Neural cell (in vitro differentiated cells): ENCODE measurements around the gene SLC5A8. TPM values are rescaled to one million over a fixed set of nuclear protein-coding genes. Genes with fewer than 3 reads are reported as not detected.

Experiments
- H2AFZ ChIP-seq: fragments of 200-600, 300-800 bp; sonication (generic), shearing (Covaris generic); 2 replicates; pipeline ENCODE4 v1.6.0; 2014; ENCODE audit warnings: low read depth, mild to moderate bottlenecking, antibody characterized with exemption, low read length, moderate library complexity
- H3F3A ChIP-seq: fragments of 200-600 bp; shearing (Covaris generic); 2 replicates; pipeline ENCODE4 v1.6.1; 2016; ENCODE audit warnings: mild to moderate bottlenecking, moderate library complexity, mixed read lengths, antibody characterized with exemption, low read length; ENCODE audit not compliant: insufficient read depth, poor library complexity, severe bottlenecking
- H3K27ac ChIP-seq: fragments of 200-600, 300-800 bp; sonication (generic), shearing (Covaris generic); 2 replicates; pipeline ENCODE4 v1.5.1; 2014; ENCODE audit warnings: mild to moderate bottlenecking, low read length, moderate library complexity
- H3K27me3 ChIP-seq: fragments of 300-800, 200-600 bp; sonication (generic), shearing (Covaris generic); 2 replicates; pipeline ENCODE4 v1.6.0; 2014; ENCODE audit warnings: mild to moderate bottlenecking, low read depth, low read length, moderate library complexity; ENCODE audit not compliant: insufficient read depth
- H3K36me3 ChIP-seq: fragments of 300-800, 200-600 bp; sonication (generic), shearing (Covaris generic); 2 replicates; pipeline ENCODE4 v1.5.1; 2014; ENCODE audit warnings: mild to moderate bottlenecking, antibody characterized with exemption, low read length, moderate library complexity; ENCODE audit not compliant: insufficient read depth
- H3K4me2 ChIP-seq: fragments of 300-800, 200-600 bp; sonication (generic), shearing (Covaris generic); 2 replicates; pipeline ENCODE4 v1.6.0; 2014; ENCODE audit warnings: mild to moderate bottlenecking, low read length
- H3K4me3 ChIP-seq: fragments of 300-800, 200-600 bp; sonication (generic), shearing (Covaris generic); 2 replicates; pipeline ENCODE4 v1.5.1; 2014; ENCODE audit warnings: mild to moderate bottlenecking, low read length, moderate library complexity
- H3K79me2 ChIP-seq: fragments of 200-600 bp; shearing (Covaris generic); replicated peaks from 2 replicates; pipeline ENCODE4 v1.6.0; 2014; ENCODE audit warnings: mild to moderate bottlenecking, low read length, moderate library complexity; ENCODE audit not compliant: insufficient read depth
- H3K9ac ChIP-seq: fragments of 300-800, 200-600 bp; sonication (generic), shearing (Covaris generic); 2 replicates; pipeline ENCODE4 v1.6.1; 2016; ENCODE audit warnings: mild to moderate bottlenecking, low read length, mixed read lengths
- H3K9me2 ChIP-seq: fragments of 200-600 bp; shearing (Covaris generic); 2 replicates; pipeline ENCODE4 v1.6.1; 2016; ENCODE audit warnings: mild to moderate bottlenecking, low read length, mixed read lengths; ENCODE audit not compliant: insufficient read depth
- H3K9me3 ChIP-seq: fragments of 200-600, 300-800 bp; sonication (generic), shearing (Covaris generic); 2 replicates; pipeline ENCODE4 v1.6.1; 2016; ENCODE audit warnings: mild to moderate bottlenecking, mixed run types, low read length, moderate library complexity, mixed read lengths
- H4K20me1 ChIP-seq: fragments of 200-600 bp; shearing (Covaris generic); 2 replicates; pipeline ENCODE4 v1.6.1; 2016; ENCODE audit warnings: mild to moderate bottlenecking, mixed run types; ENCODE audit not compliant: insufficient read depth
- EP300 ChIP-seq: fragments of 450-650 bp; conservative IDR thresholded peaks from 2 replicates; pipeline ENCODE4 v1.6.1; 2014; ENCODE audit warnings: antibody characterized with exemption, mild to moderate bottlenecking, moderate library complexity; ENCODE audit not compliant: poor library complexity, severe bottlenecking
- EZH2 ChIP-seq: fragments of 200-600, 300-800 bp; shearing (Covaris generic), sonication (generic); IDR thresholded peaks from 2 replicates; pipeline ENCODE4 v1.6.1; 2014; ENCODE audit warnings: antibody characterized with exemption, low read length, borderline replicate concordance, mild to moderate bottlenecking; ENCODE audit not compliant: insufficient read depth, poor library complexity, severe bottlenecking
- MXI1 ChIP-seq: fragments of 450-650 bp; conservative IDR thresholded peaks from 2 replicates; pipeline ENCODE4 v1.6.1; 2014; ENCODE audit warnings: antibody characterized with exemption, mild to moderate bottlenecking; ENCODE audit not compliant: poor library complexity, severe bottlenecking
- POLR2AphosphoS5 ChIP-seq: IDR thresholded peaks from 2 replicates; pipeline ENCODE4 v1.6.1; 2012
- RAD21 ChIP-seq: fragments of 450-650 bp; conservative IDR thresholded peaks from 2 replicates; pipeline ENCODE4 v1.6.1; 2014; ENCODE audit warnings: antibody characterized with exemption, mild to moderate bottlenecking, moderate library complexity
- SMC3 ChIP-seq: fragments of 450-650 bp; conservative IDR thresholded peaks from 2 replicates; pipeline ENCODE4 v1.6.1; 2014; ENCODE audit warnings: antibody characterized with exemption, mild to moderate bottlenecking, moderate library complexity; ENCODE audit not compliant: poor library complexity
- TAF1 ChIP-seq: IDR thresholded peaks from 2 replicates; pipeline ENCODE4 v1.6.1; 2012; ENCODE audit warnings: low read depth
- polyA plus RNA-seq: library from polyadenylated mRNA; depleted of rRNA; stranded (reverse); fragments of >200 nt; gene quantifications from 2 replicates; pipeline ENCODE4 v1.2.3, GENCODE V29; 2014
- TF ChIP-seq, protein P1 (sequence below): fragments of 450-650 bp; IDR thresholded peaks from 2 replicates; pipeline ENCODE4 v1.5.1; 2014; ENCODE audit warnings: antibody characterized with exemption, mild to moderate bottlenecking, moderate library complexity; ENCODE audit not compliant: poor library complexity, severe bottlenecking
- TF ChIP-seq, protein P2 (sequence below): IDR thresholded peaks from 2 replicates; pipeline ENCODE4 v1.6.1; 2012; ENCODE audit warnings: borderline replicate concordance

The SLC5A8 gene
- polyA plus RNA-seq, 1 donor from 2014 or later = 0.12 TPM

DNA sequence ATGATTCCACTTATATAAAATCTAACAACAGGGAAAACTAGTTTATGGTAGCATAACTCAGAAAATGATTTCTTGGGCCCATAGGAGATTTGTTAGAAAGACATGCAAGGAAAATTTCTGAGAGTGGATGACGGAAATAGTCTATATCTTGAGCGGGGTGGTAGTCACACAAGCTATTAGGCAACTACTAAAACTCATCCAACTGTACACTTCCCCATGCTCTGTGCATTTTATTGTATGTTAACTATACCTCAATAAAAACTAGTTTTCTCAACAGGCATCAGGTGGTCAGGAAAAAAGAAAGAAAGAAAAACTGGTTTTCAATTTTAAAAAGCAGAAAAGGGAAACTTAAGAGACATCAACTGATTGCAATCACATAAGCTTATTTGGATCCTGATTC, 9.9 kb downstream of the SLC5A8 start:
- no peaks in the 10 kb centered on the region for H3K79me2 ChIP-seq
- no peak overlapping the region for H3K9ac ChIP-seq
- no peaks in the 10 kb centered on the region for H3K9me2 ChIP-seq
- TF ChIP-seq POLR2AphosphoS5 (no peak), TAF1 (no peak), EP300 (no peak), EZH2 (no peak), SMC3 (no peak), MXI1 (no peak), RAD21 (no peak)
- TF ChIP-seq, protein P1, sequence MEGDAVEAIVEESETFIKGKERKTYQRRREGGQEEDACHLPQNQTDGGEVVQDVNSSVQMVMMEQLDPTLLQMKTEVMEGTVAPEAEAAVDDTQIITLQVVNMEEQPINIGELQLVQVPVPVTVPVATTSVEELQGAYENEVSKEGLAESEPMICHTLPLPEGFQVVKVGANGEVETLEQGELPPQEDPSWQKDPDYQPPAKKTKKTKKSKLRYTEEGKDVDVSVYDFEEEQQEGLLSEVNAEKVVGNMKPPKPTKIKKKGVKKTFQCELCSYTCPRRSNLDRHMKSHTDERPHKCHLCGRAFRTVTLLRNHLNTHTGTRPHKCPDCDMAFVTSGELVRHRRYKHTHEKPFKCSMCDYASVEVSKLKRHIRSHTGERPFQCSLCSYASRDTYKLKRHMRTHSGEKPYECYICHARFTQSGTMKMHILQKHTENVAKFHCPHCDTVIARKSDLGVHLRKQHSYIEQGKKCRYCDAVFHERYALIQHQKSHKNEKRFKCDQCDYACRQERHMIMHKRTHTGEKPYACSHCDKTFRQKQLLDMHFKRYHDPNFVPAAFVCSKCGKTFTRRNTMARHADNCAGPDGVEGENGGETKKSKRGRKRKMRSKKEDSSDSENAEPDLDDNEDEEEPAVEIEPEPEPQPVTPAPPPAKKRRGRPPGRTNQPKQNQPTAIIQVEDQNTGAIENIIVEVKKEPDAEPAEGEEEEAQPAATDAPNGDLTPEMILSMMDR = no peak
- TF ChIP-seq, protein P2, sequence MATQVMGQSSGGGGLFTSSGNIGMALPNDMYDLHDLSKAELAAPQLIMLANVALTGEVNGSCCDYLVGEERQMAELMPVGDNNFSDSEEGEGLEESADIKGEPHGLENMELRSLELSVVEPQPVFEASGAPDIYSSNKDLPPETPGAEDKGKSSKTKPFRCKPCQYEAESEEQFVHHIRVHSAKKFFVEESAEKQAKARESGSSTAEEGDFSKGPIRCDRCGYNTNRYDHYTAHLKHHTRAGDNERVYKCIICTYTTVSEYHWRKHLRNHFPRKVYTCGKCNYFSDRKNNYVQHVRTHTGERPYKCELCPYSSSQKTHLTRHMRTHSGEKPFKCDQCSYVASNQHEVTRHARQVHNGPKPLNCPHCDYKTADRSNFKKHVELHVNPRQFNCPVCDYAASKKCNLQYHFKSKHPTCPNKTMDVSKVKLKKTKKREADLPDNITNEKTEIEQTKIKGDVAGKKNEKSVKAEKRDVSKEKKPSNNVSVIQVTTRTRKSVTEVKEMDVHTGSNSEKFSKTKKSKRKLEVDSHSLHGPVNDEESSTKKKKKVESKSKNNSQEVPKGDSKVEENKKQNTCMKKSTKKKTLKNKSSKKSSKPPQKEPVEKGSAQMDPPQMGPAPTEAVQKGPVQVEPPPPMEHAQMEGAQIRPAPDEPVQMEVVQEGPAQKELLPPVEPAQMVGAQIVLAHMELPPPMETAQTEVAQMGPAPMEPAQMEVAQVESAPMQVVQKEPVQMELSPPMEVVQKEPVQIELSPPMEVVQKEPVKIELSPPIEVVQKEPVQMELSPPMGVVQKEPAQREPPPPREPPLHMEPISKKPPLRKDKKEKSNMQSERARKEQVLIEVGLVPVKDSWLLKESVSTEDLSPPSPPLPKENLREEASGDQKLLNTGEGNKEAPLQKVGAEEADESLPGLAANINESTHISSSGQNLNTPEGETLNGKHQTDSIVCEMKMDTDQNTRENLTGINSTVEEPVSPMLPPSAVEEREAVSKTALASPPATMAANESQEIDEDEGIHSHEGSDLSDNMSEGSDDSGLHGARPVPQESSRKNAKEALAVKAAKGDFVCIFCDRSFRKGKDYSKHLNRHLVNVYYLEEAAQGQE = no peak
- H4K20me1 ChIP-seq = no peaks in the 10 kb centered on the region
- H3K4me3 ChIP-seq = no peak overlapping the region
- H3K36me3 ChIP-seq = no peaks in the 10 kb centered on the region
- no peak overlapping the region for H2AFZ ChIP-seq
- H3K9me3 ChIP-seq = no peaks in the 10 kb centered on the region
- H3F3A ChIP-seq = no peaks in the 10 kb centered on the region
- no peak overlapping the region for H3K4me2 ChIP-seq
- no peak overlapping the region for H3K27ac ChIP-seq
- no peaks in the 10 kb centered on the region for H3K27me3 ChIP-seq

DNA sequence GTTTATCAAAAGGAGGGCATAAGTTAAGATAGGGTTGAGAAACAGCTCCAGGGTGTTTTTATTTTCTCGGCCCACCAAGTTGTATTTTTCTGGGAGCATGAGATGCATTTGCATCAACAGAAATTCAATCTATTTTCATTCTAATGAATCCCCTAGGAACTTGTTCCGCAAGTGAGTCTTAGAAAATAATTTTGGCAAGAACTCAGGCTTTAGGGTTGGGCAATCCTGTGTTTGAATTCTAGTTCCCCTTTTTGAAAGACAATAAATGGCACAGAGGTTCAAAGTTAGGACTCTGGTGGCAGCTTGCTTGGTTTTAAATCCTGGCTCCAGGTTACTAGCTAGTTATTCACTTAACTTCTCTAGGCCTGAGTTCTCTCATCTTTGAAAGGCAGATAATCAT, 23.7 kb downstream of the SLC5A8 start:
- no peak overlapping the region for H3K27ac ChIP-seq
- no peaks in the 10 kb centered on the region for H3K9me3 ChIP-seq
- H3K27me3 ChIP-seq = no peaks in the 10 kb centered on the region
- no peaks in the 10 kb centered on the region for H3K79me2 ChIP-seq
- H2AFZ ChIP-seq = no peak overlapping the region
- no peaks in the 10 kb centered on the region for H4K20me1 ChIP-seq
- no peaks in the 10 kb centered on the region for H3K36me3 ChIP-seq
- no peaks in the 10 kb centered on the region for H3K9me2 ChIP-seq
- no peak overlapping the region for H3K4me2 ChIP-seq
- no peak overlapping the region for H3K4me3 ChIP-seq
- no peak for TF ChIP-seq SMC3
- TF ChIP-seq POLR2AphosphoS5 = no peak
- TF ChIP-seq TAF1 = no peak
- TF ChIP-seq MXI1 = no peak
- TF ChIP-seq RAD21 = no peak
- TF ChIP-seq, protein P1 = no peak
- no peak for TF ChIP-seq EP300
- no peak for TF ChIP-seq EZH2
- TF ChIP-seq, protein P2 = no peak
- no peak overlapping the region for H3K9ac ChIP-seq
- no peaks in the 10 kb centered on the region for H3F3A ChIP-seq
